Hepatic stellate cell (primary cell): Measurements from ENCODE around the gene GRM1.

Source experiments
- DNase-seq: peaks from one replicate; pipeline ENCODE4 v3.0.0; 2011; ENCODE audit warnings: low spot score

The GRM1 gene

DNA sequence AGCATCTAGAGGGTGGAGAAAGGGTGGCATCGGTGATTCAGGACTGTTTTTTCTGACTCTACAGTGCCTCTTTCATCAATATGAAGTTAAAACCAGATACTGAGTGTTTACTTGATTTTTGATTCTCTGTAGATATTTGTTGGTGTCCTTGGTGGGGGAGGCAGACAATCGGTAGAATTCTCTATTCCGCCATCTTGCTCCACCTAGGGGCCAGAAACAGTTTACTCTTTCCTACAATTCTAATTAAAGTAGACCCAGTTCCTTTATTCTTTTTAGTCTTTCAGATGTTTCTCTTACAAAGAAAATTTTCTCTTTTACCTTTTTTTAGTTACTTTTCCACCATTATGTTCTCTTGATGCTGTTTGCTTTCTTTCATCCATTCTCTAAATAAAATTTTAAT is 352.6 kb downstream of the GRM1 start:
- DNase-seq = no peak

DNA sequence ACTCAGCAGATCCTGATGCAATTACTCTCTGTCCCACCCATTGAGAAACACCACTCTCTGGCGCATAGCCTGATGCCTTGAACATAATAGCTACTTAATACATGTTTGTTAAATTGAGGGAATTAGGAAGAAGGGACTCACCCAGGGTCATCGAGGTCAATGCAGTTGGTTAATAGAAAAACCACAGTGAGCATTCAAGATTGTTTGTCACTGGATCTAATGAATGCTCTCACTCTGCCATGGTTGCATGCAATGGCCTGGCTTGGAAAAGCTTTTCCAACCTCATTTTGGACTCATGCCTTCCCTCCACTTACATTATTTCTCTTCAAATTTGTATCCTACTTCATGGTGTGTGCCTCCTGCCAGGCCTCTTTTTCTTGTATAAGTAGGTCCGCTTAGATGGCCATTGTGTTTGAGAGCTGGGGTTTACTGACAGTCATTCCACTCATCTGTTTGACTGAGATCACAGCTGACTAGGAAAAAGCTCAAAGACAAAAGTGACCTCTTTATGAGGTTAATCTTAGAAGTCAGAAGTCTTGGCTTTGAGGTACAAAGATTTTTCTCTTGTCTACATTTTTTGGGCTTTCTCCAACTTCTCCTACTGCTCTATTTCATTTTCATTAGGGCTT is 360.0 kb downstream of the GRM1 start:
- DNase-seq = no peak

DNA sequence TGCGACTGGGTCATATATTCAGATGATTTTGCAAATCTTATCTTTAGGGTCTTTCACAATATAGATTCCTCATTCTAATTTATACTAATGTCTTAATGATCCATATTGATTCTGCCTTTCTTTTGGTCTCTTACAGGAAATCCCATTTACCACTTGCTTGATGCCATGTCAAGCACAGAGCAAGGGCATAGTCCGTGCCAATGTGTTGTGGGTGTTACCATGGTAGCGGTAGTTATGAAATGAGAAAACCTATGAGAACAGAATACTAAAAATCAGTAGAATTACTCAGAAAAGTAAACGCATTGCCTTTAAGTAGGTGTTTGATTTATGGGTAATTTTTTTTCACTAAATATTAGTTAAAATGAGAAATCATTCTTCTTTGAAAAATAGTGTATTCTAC is 360.9 kb downstream of the GRM1 start:
- DNase-seq = no peak

DNA sequence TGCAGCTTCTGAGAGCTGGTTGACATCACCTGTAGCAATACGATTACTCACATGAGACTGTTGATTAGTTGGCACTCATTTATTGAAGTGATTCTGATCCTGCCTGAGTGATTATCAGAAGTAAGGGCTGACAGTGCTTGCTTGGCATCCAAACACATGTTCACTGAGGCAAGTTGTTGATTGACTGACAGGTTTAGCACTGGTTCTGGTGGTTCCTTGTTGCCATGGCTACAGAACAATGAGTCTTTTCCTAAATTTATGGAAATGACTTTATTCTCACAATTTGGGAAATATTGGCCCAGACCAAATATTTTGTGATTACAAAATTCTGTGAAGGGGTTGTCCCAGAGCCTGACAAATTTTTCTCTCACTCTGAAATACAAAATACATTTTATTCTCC is 368.8 kb downstream of the GRM1 start:
- DNase-seq = no peak

DNA sequence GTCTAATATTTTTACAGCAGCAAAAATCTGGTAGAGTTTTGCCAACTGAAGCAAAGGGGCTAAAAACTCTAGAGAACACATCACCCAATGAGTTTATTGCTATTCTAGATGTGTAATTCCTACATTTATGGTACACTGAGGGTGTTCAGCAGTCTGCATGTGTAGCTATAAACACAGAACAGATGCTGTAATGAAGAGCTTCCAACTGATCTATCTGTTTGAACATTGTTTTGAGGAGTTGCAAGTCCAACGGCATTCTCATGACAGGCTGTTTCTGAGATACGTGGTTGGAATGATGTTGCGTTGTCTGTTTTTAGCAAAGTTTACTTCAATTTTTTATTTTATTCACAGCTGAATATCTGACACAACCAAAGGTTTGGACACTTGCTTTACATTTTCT is 373.6 kb downstream of the GRM1 start:
- no peak for DNase-seq

DNA sequence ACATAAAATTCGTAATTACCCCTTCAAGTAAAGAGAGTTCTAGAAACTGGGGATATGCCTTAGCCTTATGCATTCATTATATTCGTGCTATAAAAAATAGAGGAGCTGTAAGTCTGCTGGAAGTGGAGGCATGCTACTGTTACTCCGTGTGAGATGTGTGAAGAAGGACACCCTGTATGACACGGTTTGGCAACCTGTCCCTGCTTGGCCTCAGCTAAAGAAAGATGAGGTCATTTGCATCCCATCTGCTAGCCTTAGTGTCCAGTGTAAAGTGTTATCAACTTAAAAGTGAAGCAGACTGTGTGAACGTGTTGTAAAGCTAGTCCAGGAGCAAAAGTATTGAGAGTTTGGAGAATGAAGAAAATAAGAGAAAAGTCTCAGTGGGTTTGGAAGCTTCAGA is 379.7 kb downstream of the GRM1 start:
- no peak for DNase-seq

DNA sequence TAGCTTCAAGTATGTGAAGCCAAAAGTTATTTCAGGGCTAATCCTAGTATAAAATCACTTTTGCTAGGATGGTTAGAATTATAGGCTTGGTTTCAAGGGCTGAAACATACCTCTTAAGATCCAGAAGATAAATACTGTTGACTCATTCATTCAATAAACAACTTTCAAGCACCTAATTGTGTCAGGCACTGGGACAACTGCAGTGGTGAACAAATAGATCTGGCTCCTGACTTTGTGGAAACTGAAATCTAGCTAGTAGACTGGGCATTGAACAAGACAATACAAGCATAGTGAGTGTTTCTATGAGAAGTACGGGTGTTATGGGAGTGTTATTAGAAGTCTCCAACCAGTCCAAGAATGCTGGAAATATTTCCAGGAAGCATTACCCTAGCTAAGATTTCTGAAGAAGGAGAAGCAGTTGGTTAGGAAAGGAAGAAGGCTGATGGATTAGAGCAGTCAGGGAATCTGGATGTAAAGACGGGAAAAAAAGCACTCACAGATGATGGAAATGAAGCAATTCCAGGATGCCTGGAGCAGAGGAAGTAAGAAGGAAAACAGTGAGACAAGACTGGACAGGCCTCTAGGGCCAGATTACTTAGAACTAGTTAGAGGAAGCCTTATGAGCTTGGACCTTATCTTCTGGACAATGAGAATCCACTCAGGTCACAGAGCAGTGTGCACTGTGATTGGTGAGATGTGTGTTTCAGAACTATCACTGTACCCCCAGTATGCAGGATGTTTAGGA is 382.2 kb downstream of the GRM1 start:
- no peak for DNase-seq

DNA sequence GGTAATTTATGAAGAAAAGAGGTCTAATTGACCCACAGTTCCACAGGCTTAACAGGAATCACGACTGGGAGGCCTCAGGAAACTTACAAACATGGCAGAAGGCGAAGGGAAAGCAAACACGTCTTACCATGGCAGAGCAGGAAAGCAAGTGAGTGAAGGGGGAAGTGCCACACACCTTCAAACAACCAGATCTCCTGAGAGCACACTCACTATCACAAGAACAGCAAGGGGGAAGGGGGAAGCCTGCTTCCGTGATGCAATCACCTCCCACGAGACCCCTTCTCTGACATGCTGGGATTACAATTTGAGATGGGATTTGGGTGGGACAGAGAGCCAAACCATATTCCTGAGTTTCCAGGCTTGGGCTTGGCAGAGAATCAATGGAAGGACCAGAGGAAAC is 390.7 kb downstream of the GRM1 start:
- no peak for DNase-seq

DNA sequence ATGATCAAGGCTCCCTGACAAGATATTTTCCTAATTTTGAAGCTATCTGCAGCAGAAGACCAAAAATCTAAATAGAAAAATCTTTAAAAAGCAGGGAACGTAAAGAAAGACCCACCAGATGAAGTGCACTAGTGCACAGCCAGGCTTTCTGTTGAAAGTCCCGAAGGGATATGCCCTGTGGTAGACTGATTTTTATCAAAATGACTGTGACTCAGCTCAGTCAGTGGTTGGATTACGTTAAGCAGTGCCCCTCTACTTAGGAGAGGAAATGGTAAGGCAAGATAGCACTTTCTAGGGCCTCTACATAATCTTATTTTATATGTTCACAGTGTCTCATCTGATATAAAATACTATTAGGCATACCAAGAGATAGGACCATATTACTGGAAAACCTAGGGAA is 391.4 kb downstream of the GRM1 start:
- DNase-seq = no peak

DNA sequence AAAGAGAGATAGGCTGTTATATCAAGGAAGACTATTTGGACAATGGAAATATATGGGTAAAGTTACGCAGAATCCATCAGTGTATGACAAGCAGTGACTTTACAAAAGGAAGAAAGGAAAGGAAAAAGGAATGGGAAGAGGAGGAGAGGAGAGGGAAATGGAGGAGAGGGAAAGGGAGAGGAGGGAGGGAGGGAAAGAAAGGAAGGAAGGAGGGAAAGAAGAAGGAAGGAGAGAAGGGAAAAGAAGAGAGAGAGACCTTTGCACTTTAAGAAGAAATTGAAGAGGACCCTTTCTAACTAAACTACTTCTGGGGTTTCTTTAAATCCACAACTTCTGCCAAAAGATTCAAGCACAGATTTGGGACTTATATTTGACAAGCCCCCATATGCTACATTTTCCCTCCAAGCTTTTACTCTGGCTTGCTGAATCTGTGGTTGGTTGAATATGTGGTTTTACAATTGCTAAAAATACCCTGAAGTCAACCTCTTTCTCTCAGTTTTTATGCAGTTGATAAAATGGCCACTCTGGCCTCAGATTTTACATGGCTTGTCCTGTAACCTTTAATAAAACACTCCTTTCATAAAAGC is 394.0 kb downstream of the GRM1 start:
- no peak for DNase-seq

DNA sequence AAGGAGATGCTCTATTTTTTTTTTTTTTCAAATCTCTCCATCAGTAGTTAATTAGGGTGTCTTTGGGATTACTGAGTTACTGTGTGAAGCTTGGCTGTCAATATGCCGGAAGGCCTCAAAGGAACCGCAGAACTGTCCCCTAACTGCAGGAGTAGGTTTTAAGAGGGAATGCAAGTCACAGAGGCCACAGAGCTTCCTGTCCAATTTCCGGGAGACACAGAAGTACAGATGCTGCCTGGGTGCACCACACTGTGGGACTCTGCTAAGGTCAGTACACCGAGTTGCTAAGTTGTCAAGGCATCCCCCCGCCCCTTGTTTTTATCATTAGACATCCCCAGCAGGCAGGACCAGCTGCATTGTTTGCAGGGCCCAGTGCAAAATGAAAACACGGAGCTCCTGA is 394.6 kb downstream of the GRM1 start:
- no peak for DNase-seq

DNA sequence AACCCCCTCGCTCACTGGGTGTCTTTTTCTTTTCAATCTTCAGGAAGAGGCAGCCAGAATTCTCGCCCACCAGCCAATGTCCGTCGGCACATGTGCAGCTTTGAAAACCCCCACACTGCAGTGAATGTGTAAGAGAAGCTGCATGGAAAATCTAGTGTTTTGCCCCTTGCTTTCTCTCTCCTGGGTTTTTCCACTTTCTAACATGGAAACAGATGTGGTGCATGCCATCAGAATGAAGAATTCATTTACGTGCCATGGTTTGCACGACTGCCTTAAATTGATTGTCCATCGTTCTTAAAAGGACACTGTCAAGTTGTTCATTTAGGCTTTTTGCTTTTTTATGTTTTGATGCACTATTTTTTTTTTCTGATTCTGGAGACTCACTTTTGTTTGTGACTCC is 397.7 kb downstream of the GRM1 start:
- DNase-seq = no peak

DNA sequence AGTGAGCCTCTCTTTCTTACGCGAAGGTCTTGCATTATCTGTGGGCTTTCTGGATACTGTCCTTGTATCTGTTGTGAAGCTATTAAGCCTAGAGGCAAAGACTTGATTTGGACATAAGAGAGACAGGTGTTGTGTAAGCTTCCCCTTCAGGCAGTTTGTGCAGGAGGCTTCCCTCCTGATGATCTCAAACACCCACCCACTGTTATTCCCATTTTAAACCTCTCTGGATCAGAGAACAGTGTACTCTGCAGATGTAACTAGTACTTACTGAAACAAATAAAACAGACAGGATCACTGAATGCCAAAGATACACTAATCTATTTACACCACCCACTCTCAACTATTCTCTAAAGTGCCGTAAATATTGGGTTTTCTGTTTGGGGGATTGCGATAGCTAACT is 401.0 kb downstream of the GRM1 start:
- DNase-seq = no peak

DNA sequence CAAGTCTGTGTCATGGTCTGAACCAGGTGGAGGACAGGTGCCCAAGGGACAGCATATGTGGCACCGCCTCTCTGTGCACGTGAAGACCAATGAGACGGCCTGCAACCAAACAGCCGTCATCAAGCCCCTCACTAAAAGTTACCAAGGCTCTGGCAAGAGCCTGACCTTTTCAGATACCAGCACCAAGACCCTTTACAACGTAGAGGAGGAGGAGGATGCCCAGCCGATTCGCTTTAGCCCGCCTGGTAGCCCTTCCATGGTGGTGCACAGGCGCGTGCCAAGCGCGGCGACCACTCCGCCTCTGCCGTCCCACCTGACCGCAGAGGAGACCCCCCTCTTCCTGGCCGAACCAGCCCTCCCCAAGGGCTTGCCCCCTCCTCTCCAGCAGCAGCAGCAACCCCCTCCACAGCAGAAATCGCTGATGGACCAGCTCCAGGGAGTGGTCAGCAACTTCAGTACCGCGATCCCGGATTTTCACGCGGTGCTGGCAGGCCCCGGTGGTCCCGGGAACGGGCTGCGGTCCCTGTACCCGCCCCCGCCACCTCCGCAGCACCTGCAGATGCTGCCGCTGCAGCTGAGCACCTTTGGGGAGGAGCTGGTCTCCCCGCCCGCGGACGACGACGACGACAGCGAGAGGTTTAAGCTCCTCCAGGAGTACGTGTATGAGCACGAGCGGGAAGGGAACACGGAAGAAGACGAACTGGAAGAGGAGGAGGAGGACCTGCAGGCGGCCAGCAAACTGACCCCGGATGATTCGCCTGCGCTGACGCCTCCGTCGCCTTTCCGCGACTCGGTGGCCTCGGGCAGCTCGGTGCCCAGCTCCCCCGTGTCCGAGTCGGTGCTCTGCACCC is 405.2 kb downstream of the GRM1 start:
- no peak for DNase-seq

DNA sequence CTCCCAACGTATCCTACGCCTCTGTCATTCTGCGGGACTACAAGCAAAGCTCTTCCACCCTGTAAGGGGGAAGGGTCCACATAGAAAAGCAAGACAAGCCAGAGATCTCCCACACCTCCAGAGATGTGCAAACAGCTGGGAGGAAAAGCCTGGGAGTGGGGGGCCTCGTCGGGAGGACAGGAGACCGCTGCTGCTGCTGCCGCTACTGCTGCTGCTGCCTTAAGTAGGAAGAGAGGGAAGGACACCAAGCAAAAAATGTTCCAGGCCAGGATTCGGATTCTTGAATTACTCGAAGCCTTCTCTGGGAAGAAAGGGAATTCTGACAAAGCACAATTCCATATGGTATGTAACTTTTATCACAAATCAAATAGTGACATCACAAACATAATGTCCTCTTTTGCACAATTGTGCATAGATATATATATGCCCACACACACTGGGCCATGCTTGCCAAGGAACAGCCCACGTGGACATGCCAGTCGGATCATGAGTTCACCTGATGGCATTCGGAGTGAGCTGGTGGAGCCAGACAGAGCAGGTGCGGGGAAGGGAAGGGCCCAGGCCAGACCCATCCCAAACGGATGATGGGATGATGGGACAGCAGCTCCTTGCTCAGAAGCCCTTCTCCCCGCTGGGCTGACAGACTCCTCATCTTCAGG is 406.0 kb downstream of the GRM1 start:
- no peak for DNase-seq

DNA sequence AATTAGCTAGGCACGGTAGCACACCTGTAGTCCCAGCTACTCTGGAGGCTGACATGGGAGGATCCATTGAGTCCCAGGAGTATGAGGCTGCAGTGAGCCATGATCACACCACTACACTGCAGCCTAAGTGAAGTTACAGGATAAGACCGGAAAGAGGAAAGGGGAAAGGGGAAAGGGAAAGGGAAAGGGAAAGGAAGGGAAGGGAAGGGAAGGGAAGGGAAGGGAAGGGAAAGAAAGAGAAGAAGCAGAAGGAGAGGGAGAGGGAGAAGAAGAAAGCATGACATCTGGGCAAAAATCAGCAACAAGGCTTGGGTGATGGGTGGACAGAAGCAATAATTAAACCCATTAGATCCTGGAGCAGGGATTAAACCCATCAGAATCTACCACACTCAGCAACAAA is 413.0 kb downstream of the GRM1 start:
- DNase-seq = no peak

DNA sequence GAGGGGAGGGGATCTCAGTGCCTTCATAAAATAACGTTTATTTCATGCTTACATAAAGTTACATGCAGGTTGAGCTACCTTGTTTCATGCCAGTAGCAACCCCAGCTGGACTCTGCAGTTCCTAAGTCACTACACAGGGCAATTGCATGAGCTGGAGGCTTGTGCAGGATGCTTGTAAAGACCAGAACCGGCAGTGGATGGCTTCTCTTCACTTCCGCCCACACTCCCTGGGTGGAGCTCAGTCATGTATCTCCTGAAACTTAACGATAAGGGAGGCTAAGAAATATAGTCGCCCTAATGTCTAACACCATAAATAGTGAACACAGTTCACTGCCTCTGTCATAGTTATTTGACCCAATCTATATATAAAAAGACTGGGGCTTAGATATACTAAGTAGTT is 415.3 kb downstream of the GRM1 start:
- DNase-seq = no peak

DNA sequence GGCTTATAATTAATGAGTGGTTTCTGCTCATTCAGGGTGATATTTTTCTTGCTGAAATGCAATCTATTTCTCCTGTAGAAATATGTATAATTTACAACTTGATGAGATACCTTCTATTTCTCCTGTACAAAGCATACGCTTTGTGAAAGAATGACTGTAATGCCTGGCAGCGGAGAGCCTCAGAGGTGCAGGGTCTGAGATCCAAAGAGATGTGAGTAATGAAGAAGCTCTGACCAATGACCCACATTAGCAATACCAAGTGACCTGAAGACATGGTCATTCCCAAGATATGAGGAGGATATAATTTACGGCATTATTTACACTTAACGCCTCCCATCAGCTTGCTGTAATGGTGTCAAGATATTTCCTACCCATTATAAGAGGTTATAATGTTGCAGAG is 416.4 kb downstream of the GRM1 start:
- DNase-seq = no peak

DNA sequence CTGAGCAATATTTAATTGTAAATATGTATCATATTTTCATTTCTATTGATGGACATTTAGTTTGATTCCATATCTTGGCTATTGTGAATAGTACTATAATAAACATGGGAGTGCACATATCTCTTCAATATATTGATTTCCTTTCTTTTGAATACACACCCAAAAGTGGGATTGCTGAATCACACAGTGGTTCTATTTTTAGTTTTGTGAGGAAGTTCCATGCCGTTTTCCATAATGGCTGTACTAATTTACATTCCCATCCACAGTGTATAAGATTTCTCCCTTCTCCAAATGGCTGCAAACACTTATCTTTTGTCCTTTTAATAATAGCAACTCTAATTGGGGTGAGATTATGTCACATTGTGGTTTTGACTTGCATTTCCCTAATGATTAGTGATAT is 428.0 kb downstream of the GRM1 start:
- no peak for DNase-seq

DNA sequence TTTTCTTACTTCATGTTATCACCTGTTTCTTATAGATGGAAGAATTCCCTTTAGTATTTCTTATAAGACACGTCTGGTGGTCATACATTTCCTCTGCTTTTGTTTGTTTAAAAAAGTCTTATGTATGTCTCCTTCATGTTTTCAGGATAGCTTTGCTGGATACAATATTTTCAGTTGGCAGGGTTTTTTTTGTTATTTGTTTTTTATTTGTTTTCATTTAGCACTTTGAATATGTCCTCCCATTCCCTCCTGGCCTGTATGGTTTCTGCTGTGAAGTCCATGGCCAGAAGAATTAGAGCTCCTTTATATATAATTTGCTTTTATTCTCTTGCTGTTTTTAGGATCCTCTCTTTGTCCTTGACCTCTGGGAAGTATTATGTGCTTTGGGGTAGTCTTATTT is 432.1 kb downstream of the GRM1 start:
- DNase-seq = no peak

DNA sequence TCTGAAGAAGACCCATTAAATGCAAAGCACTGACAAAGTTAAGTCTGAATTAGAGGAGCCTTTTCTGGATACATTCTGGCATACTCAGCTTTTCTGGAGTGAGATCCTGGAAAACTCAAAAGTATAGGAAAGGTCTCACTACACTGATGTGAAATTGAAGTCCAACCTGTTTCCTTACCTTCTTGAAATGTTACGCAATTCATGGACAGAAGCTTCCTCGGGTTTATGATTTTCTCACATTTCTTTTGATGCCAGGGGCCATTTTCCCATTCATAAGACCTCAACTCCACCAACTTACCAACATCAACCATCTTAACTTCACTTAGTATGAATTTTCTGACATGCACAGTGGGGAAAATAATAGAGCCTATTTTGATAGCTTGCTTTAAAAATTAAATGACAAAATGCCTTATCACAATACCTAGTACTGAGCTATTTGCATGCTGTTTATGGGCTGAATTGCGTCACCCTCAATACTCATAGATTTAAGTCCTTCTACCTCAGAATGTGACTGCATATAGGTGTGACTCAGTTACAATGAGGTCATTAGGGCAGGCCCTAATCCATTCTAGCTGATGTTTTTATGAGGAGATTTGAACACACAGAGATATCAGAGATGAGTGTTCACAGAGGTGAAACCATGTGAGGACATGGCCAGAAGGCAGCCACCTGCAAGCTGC is 441.4 kb downstream of the GRM1 start:
- DNase-seq = no peak

DNA sequence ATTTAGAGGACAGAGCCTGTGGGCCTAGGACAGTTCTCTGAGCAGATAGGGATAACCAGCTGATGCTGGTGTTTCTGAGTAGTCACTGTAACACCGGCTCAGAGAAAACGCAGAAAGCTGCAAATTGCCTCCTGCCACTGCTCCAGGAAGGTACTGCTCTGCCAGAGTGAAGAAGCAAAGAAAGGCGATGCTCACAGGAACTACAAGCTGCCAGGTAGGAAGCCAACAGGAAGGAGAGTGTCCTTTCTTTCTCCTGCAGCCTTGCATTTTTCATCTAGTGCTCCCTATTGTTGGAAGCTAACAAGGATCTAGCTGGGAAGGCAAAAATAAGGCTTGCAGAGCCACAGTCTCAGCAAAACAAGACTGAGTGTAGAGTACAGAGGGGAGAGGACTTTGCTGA is 444.1 kb downstream of the GRM1 start:
- DNase-seq = no peak
